CD8-positive, alpha-beta memory T cell (primary cell): ENCODE results near the gene UQCR11. TPM values are rescaled to one million over a fixed set of nuclear protein-coding genes. Genes with fewer than 3 reads are reported as not detected.

Source experiments
- CTCF ChIA-PET: fragments of 350-600 bp; sonication (Branson Sonifier 250); formaldehyde crosslinking; loops from one replicate; lab custom pipeline; 2021; ENCODE audit warnings: antibody characterized with exemption; lab: Charles Lee
- POLR2A ChIA-PET: fragments of 350-600 bp; sonication (Branson Sonifier 250); formaldehyde crosslinking; loops from one replicate; lab custom pipeline; 2021; ENCODE audit warnings: antibody characterized with exemption; lab: Charles Lee
- DNase-seq, 5 donors: peaks; one replicate each; pipeline versions ENCODE4 v3.0.0 to v3.0.0-alpha.2; 2020 to 2022; ENCODE audit warnings: mixed read lengths in 1 of 5
- H3K27ac ChIP-seq: one replicate; pipeline ENCODE4 v1.7.0; 2013; ENCODE audit warnings: low read depth, mild to moderate bottlenecking, low read length, moderate library complexity
- H3K27me3 ChIP-seq: 2 replicates; pipeline ENCODE4 v1.7.0; 2013; ENCODE audit warnings: low read length, mild to moderate bottlenecking; ENCODE audit not compliant: insufficient read depth, poor library complexity, severe bottlenecking
- H3K36me3 ChIP-seq: 2 replicates; pipeline ENCODE4 v1.7.0; 2013; ENCODE audit warnings: mild to moderate bottlenecking, low read length, moderate library complexity; ENCODE audit not compliant: insufficient read depth
- H3K4me1 ChIP-seq: 2 replicates; pipeline ENCODE4 v1.7.0; 2013; ENCODE audit warnings: mild to moderate bottlenecking, low read length, moderate library complexity; ENCODE audit not compliant: insufficient read depth
- H3K4me3 ChIP-seq: 2 replicates; pipeline ENCODE4 v1.7.0; 2013; ENCODE audit warnings: mild to moderate bottlenecking, low read length
- H3K9me3 ChIP-seq: 2 replicates; pipeline ENCODE4 v1.7.0; 2013; ENCODE audit warnings: mild to moderate bottlenecking, low read length
- H3K27ac Mint-ChIP-seq, 8 donors: one replicate each; pipeline ENCODE4 v1.8.0; 2020 to 2021; ENCODE audit warnings: mixed read lengths in 8 of 8, mild to moderate bottlenecking in 6 of 8, inconsistent platforms in 3 of 8, moderate library complexity in 3 of 8
- H3K27me3 Mint-ChIP-seq, 2 donors: one replicate each; pipeline ENCODE4 v1.8.0; 2020 to 2021; ENCODE audit warnings: mixed read lengths in 2 of 2, mild to moderate bottlenecking in 1 of 2, moderate library complexity in 1 of 2
- H3K36me3 Mint-ChIP-seq, 3 donors: one replicate each; pipeline ENCODE4 v1.8.0; 2020 to 2021; ENCODE audit warnings: mixed read lengths in 3 of 3, inconsistent platforms in 1 of 3, mild to moderate bottlenecking in 1 of 3
- H3K4me1 Mint-ChIP-seq, 3 donors: one replicate each; pipeline ENCODE4 v1.8.0; 2020 to 2021; ENCODE audit warnings: mixed read lengths in 3 of 3, inconsistent platforms in 1 of 3, mild to moderate bottlenecking in 1 of 3
- H3K4me3 Mint-ChIP-seq, 7 donors: one replicate each; pipeline ENCODE4 v1.8.0; 2020 to 2021; ENCODE audit warnings: mixed read lengths in 7 of 7, mild to moderate bottlenecking in 6 of 7, moderate library complexity in 4 of 7, inconsistent platforms in 2 of 7
- H3K9me3 Mint-ChIP-seq, 5 donors: one replicate each; pipeline ENCODE4 v1.8.0; 2020 to 2022; ENCODE audit warnings: mixed read lengths in 5 of 5, mild to moderate bottlenecking in 3 of 5, moderate library complexity in 2 of 5, inconsistent platforms in 1 of 5
- polyA plus RNA-seq: library from polyadenylated mRNA; unstranded; fragments of 300-500 nt; fragmentation: Illumina TruSeq; gene quantifications from one replicate; pipeline ENCODE4 v1.2.3, GENCODE V29; 2021
- total RNA-seq, 2 experiments: library from RNA; stranded (reverse); gene quantifications; one replicate each; pipeline ENCODE4 v1.2.3, GENCODE V29; 2021

The UQCR11 gene
- total and polyA plus RNA-seq, 3 experiments from 2014 or later, result 239 to 613 (median 266) TPM

DNA sequence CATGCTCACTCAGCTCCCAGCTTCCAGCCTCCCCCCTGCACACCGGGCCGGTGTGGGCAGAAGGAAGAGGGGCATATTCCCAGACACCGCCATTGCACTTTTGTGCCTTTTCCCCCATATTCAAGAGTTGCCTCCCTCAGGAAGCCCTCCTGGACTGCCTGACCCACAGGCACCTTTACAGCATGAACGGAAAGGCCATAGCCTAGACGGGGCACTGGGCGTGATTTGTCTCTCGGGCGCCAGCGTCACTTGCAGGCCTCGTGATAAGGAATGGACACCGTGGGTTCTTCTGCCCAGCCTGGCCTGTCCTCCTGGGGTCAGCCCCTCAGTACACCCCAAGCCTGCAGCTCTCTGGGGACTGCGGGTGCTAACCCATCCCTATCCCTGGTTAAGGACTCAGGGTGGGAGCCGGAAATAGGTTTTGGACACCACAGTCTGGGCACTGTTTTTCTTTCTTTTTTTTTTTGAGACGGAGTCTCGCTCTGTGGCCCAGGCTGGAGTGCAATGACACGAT, 933 bp upstream of the UQCR11 start:
- H3K4me1 Mint-ChIP-seq, result peaks cover 45 to 79% (median 53%) of the 10 kb centered on the region in 3 donors

DNA sequence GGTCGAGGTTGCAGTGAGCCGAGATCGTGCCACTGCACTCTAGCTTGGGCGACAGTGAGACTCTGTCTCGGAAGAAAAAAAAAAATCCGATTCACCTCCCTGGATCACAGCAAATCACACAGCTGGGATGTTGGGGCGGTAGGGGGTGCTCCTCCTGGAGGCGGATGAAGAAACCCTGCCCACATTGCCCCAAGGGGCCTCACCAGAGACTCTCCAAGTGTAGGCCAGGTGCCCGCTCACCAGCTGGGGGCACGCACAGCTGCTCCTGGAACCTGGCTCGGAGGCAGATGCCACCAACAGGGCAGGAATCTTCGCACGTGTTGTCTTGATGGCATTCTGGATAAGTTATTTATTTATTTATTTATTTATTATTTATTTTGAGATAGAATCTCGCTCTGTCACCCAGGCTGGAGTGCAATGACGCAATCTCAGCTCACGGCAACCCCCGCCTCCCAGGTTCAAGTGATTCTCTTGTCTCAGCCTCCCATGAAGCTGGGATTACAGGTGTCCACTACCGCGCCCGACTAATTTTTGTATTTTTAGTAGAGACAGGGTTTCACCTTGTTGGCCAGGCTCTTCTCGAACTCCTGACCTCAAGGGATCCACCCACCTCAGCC, 3.1 kb downstream of the UQCR11 start:
- CTCF ChIA-PET, result interaction anchor here (1.4 kb wide), 1 partner anchor 9 kb away, joined by 4 read pairs; no protein-coding TSS in a partner anchor
- peaks cover 14% of the 10 kb centered on the region for H3K36me3 ChIP-seq
- no peak for DNase-seq
- peaks cover 0 to 4% of the 10 kb centered on the region in 2 donors for H3K27me3 Mint-ChIP-seq
- H3K27ac ChIP-seq, result no peak overlapping the region
- H3K27me3 ChIP-seq, result no peaks in the 10 kb centered on the region
- no peaks in the 10 kb centered on the region for H3K9me3 ChIP-seq
- H3K4me1 Mint-ChIP-seq, result peaks cover 27 to 47% (median 30%) of the 10 kb centered on the region in 3 donors
- peaks cover 31% of the 10 kb centered on the region for H3K4me1 ChIP-seq
- no peak overlapping the region for H3K4me3 ChIP-seq
- no peaks in the 10 kb centered on the region for H3K9me3 Mint-ChIP-seq
- POLR2A ChIA-PET, result interaction anchor here (1.4 kb wide), 1 partner anchor 9 kb away, joined by 4 read pairs; the partner anchor contains the start of gene MBD3
- peak overlapping the region in 2 of 8 donors; percentile 50 to 79 for H3K27ac Mint-ChIP-seq
- peaks cover 0 to 43% (median 0%) of the 10 kb centered on the region in 3 donors for H3K36me3 Mint-ChIP-seq
- H3K4me3 Mint-ChIP-seq, result peak overlapping the region in 5 of 7 donors; percentile 19 to 85 (median 66)

More for the DNA sequence above, 933 bp upstream of the UQCR11 start:
- ChIA-PET CTCF (interaction anchor here (0.8 to 6.0 kb wide), 9 partner anchors 12 to 220 kb away, joined by 3 to 29 read pairs (median 5); partner anchors contain the start of genes MBD3 and TCF3), POLR2A (interaction anchor here (0.5 to 2.9 kb wide), 6 partner anchors 13 to 337 kb away, joined by 3 to 29 read pairs (median 4); partner anchors contain the start of genes CIRBP, MBD3 and TCF3)
- Mint-ChIP-seq H3K4me3 (peak overlapping the region; percentile 94 to 100 (median 99)), H3K36me3 (peaks cover 0 to 21% (median 0%) of the 10 kb centered on the region in 3 donors), H3K27me3 (peaks cover 0 to 4% of the 10 kb centered on the region in 2 donors), H3K9me3 (no peaks in the 10 kb centered on the region), H3K27ac (peak overlapping the region; percentile 98 to 100 (median 100))
- Histone ChIP-seq H3K27ac (peak overlapping the region; percentile 79), H3K4me1 (peaks cover 56% of the 10 kb centered on the region), H3K36me3 (peaks cover 3% of the 10 kb centered on the region), H3K9me3 (no peaks in the 10 kb centered on the region), H3K27me3 (no peaks in the 10 kb centered on the region), H3K4me3 (peak overlapping the region; percentile 98)
- DNase-seq, result no peak

DNA sequence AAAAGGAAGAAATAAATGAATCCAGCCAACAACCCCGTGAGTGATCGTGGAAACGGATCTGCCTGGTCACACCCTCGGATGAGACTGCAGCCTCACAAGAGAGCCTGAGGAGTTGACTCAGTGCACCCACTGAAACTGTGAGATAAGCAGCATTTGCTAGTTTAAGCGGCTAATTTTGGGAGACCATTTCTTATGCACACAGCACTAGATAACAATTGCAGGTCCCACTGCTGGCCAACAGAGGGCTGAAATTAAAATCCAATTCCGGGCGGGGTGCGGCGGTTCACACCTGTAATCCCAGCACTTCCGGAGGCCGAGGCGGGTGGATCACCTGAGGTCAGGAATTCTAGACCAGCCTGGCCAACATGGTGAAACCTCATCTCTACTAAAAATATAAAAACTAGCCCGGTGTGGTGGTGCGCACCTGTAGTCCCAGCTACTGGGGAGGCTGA, 3.6 kb downstream of the UQCR11 start:
- H3K27ac ChIP-seq, result no peak overlapping the region
- H3K9me3 ChIP-seq, result no peaks in the 10 kb centered on the region
- peak overlapping the region in 3 of 8 donors; percentile 32 to 79 (median 70) for H3K27ac Mint-ChIP-seq
- no peaks in the 10 kb centered on the region for H3K27me3 ChIP-seq
- H3K4me3 ChIP-seq, result no peak overlapping the region
- peaks cover 0 to 47% (median 0%) of the 10 kb centered on the region in 3 donors for H3K36me3 Mint-ChIP-seq
- CTCF ChIA-PET, result no interaction called here
- H3K9me3 Mint-ChIP-seq, result no peaks in the 10 kb centered on the region
- DNase-seq, result no peak
- H3K4me3 Mint-ChIP-seq, result peak overlapping the region in 3 of 7 donors; percentile 18 to 65 (median 25)
- H3K36me3 ChIP-seq, result peaks cover 16% of the 10 kb centered on the region
- POLR2A ChIA-PET, result interaction anchor here (1.4 kb wide), 1 partner anchor 9 kb away, joined by 4 read pairs; the partner anchor contains the start of gene MBD3
- peaks cover 27% of the 10 kb centered on the region for H3K4me1 ChIP-seq
- peaks cover 0 to 4% of the 10 kb centered on the region in 2 donors for H3K27me3 Mint-ChIP-seq
- H3K4me1 Mint-ChIP-seq, result peaks cover 25 to 41% (median 30%) of the 10 kb centered on the region in 3 donors

GRCh38 chr19:1599460-1599846, 5.8 kb downstream of the UQCR11 start:
- peaks cover 16% of the 10 kb centered on the region for H3K36me3 ChIP-seq
- H3K27me3 ChIP-seq, result no peaks in the 10 kb centered on the region
- Mint-ChIP-seq H3K4me1 (peaks cover 13 to 27% (median 21%) of the 10 kb centered on the region in 3 donors), H3K27ac (no peak overlapping the region), H3K36me3 (peaks cover 0 to 47% (median 0%) of the 10 kb centered on the region in 3 donors), H3K27me3 (no peaks in the 10 kb centered on the region), H3K4me3 (no peak overlapping the region), H3K9me3 (no peaks in the 10 kb centered on the region)
- ChIA-PET POLR2A (no interaction called here), CTCF (interaction anchor here (1.3 kb wide), 1 partner anchor 227 kb away, joined by 3 read pairs; no protein-coding TSS in a partner anchor)
- DNase-seq, result no peak
- H3K27ac ChIP-seq, result no peak overlapping the region
- H3K9me3 ChIP-seq, result no peaks in the 10 kb centered on the region
- H3K4me3 ChIP-seq, result no peak overlapping the region
- H3K4me1 ChIP-seq, result peaks cover 16% of the 10 kb centered on the region

GRCh38 chr19:1598777-1599459, 6.3 kb downstream of the UQCR11 start:
- H3K27me3 ChIP-seq, result no peaks in the 10 kb centered on the region
- DNase-seq, result no peak
- no peaks in the 10 kb centered on the region for H3K9me3 ChIP-seq
- CTCF ChIA-PET, result interaction anchor here (1.3 kb wide), 1 partner anchor 227 kb away, joined by 3 read pairs; no protein-coding TSS in a partner anchor
- no peaks in the 10 kb centered on the region for H3K9me3 Mint-ChIP-seq
- POLR2A ChIA-PET, result no interaction called here
- no peaks in the 10 kb centered on the region for H3K27me3 Mint-ChIP-seq
- H3K4me1 ChIP-seq, result peaks cover 11% of the 10 kb centered on the region
- no peak overlapping the region for H3K27ac ChIP-seq
- peak overlapping the region in 1 of 7 donors; percentile 10 for H3K4me3 Mint-ChIP-seq
- no peak overlapping the region for H3K4me3 ChIP-seq
- H3K4me1 Mint-ChIP-seq, result peaks cover 8 to 22% (median 17%) of the 10 kb centered on the region in 3 donors
- H3K36me3 ChIP-seq, result peaks cover 16% of the 10 kb centered on the region
- H3K27ac Mint-ChIP-seq, result peak overlapping the region in 2 of 8 donors; percentile 58 to 87
- peaks cover 0 to 47% (median 0%) of the 10 kb centered on the region in 3 donors for H3K36me3 Mint-ChIP-seq

DNA sequence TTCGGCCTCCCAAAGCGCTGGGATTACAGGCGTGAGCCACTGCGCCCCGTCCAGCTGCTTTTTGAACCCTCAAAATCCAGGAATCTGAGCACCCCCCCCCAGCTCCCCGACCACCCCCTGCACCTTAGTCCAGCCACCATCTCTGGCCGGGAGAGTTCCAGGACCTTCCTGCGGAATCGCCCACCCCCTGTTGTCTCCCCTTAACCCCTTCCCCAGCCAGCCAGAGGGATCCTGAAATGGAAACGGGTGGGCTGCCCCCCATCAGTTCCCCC, 11.8 kb downstream of the UQCR11 start:
- ChIA-PET CTCF (interaction anchor here (0.6 to 1.2 kb wide), 4 partner anchors 9 to 47 kb away, joined by 3 to 4 read pairs (median 4); no protein-coding TSS in a partner anchor), POLR2A (interaction anchor here (0.6 to 1.6 kb wide), 6 partner anchors 8 to 58 kb away, joined by 4 to 21 read pairs (median 5); partner anchors contain the start of genes MEX3D and UQCR11)
- H3K4me1 Mint-ChIP-seq, result peaks cover 14 to 20% (median 15%) of the 10 kb centered on the region in 3 donors
- H3K4me1 ChIP-seq, result peaks cover 13% of the 10 kb centered on the region
- no peak for DNase-seq
- H3K36me3 Mint-ChIP-seq, result peaks cover 0 to 24% (median 0%) of the 10 kb centered on the region in 3 donors
- H3K27me3 Mint-ChIP-seq, result no peaks in the 10 kb centered on the region
- H3K27me3 ChIP-seq, result no peaks in the 10 kb centered on the region
- H3K4me3 Mint-ChIP-seq, result peak overlapping the region; percentile 86 to 94 (median 89)
- peak overlapping the region; percentile 62 for H3K27ac ChIP-seq
- H3K9me3 ChIP-seq, result no peaks in the 10 kb centered on the region
- peak overlapping the region; percentile 74 for H3K4me3 ChIP-seq
- no peaks in the 10 kb centered on the region for H3K9me3 Mint-ChIP-seq
- H3K36me3 ChIP-seq, result peaks cover 9% of the 10 kb centered on the region
- H3K27ac Mint-ChIP-seq, result peak overlapping the region in 4 of 8 donors; percentile 71 to 91 (median 87)

DNA sequence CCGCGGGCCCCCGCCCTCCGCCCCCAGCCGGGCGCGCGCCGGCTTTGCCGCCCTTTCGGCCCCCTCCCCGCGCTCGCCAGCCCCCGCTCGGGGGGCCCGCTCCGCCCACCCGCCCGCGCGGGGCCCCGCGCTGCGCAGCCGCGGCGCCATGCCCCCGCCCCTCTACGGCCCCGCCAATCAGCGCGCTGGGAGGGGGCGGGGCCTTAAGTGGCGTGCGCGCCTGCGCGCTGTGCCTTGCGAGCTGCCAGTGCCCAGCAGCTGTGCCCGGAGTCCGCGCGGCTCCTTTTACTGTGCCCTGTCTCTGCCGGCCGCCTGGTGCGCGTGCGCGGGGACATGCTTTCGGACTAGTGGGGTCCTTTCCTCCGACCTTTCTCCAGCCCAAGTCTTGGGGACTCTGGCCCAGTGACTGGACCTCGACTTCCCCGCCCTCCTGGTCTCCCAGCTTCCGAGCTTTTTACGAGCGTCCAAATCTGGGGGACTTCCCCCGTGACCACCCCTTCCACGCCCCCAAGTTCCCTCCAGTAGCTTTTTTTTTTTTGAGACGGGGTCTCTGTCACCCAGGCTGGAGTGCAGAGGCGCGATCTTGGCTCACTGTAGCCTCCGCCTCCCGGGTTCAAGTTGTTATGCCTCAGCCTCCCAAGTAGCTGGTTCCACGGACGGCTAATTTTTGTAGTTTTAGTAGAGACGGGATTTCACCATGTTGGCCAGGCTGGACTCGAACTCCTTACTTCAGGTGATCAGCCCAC, 12.3 kb downstream of the UQCR11 start, which contains the start of gene MBD3:
TSS of gene MBD3 (minus strand) at position 111 of the 746 bp plus-strand sequence. CDS start 234 bp downstream, outside the sequence.
- POLR2A ChIA-PET, result interaction anchor here (0.6 to 1.6 kb wide), 11 partner anchors 9 to 729 kb away, joined by 3 to 21 read pairs (median 4); partner anchors contain the start of genes MEX3D, TCF3 and UQCR11
- H3K27me3 Mint-ChIP-seq, result no peaks in the 10 kb centered on the region
- Histone ChIP-seq H3K27ac (peak within 1 kb of the TSS; percentile 80), H3K27me3 (no peaks in the 10 kb centered on the region), H3K4me3 (peak within 1 kb of the TSS; percentile 87), H3K4me1 (peaks cover 13% of the 10 kb centered on the region), H3K9me3 (no peaks in the 10 kb centered on the region), H3K36me3 (peaks cover 9% of the 10 kb centered on the region)
- peak; percentile 84 to 91 (median 86) for DNase-seq
- no peaks in the 10 kb centered on the region for H3K9me3 Mint-ChIP-seq
- H3K27ac Mint-ChIP-seq, result peak within 1 kb of the TSS; percentile 80 to 96 (median 90)
- peaks cover 14 to 20% (median 15%) of the 10 kb centered on the region in 3 donors for H3K4me1 Mint-ChIP-seq
- peak within 1 kb of the TSS; percentile 86 to 94 (median 89) for H3K4me3 Mint-ChIP-seq
- peaks cover 0 to 19% (median 0%) of the 10 kb centered on the region in 3 donors for H3K36me3 Mint-ChIP-seq
- CTCF ChIA-PET, result interaction anchor here (0.8 to 1.2 kb wide), 4 partner anchors 10 to 47 kb away, joined by 3 to 5 read pairs (median 4); partner anchors contain the start of gene UQCR11
